ENCODE measurements around the gene AURKB. TPM values are rescaled to one million over a fixed set of nuclear protein-coding genes. Genes with fewer than 3 reads are reported as not detected.

The AURKB gene
- total and polyA plus RNA-seq, 2 of the 13 experiments (the other 11 are each of a cell fraction or from before 2014, with no cell fraction given), result 29.5 to 75.3 TPM

DNA sequence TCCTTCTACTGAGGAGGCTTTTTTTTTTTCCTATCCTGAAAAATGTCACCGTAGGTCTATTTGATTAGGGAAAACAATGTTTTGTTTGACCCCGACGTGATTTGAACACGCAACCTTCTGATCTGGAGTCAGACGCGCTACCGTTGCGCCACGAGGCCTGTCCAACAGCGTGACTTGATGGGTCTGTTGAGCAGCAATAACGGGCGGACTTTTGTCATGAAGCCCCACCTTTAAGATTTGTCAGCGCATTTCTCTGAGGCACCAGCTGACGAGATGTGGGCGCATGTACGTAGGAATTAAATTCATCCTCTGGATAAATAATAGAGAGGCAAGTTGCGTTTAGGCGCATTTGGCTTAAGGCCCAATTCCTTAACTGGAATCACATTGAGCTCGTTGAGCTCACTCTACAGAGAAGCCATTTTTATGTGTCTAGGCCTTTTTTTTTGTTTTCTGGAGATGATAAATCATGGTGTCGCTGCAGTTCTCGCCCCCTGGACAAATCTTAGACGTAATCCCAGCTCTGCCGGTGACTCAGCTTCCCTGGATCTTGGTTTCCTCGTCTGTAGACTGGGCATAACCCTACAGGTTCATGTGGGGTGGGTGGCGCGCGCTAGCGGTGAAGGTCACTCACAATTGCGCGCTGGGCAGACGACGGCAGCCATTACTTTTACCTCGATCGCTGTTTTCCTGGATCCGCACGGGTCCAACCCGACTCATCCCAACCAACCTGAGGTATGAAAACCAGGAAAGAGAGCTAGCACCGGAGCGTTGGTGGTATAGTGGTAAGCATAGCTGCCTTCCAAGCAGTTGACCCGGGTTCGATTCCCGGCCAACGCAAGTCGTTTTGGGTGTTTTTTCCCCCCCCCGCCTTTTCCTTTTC lies 10.6 kb upstream of the AURKB start:
- H3K27me3 ChIP-seq (ENCODE audit: control insufficient read depth in 1 of 2, insufficient read depth in 2 of 2, low read length in 2 of 2), result no peaks in the 10 kb centered on the region; a peak in 1 of 5 replicates
- peak overlapping the region; percentile 91 for H3K27ac ChIP-seq (ENCODE audit: extremely low read length, insufficient read depth, low read length)
- peak overlapping the region; percentile 80 for H3K9ac ChIP-seq (ENCODE audit: insufficient read depth, low read depth, low read length)
- TSS peak; percentile 50 for BruUV-seq (replicated peaks)
- no peaks in the 10 kb centered on the region for H3K79me2 ChIP-seq (ENCODE audit: insufficient read depth, low read length)
- intact Hi-C loops (cut with micrococcal nuclease; ENCODE audit: unreplicated experiment) (loop anchor here (1.0 to 5.0 kb wide), 2 partner anchors 34 to 156 kb away; partner anchors contain the start of gene KRABD2), in situ Hi-C loops (cut with HindIII; ENCODE audit: extremely low pct_ligation_motif_present, low pct_unique_long_range_greater_than_20kb) (loop anchor here (5.0 kb wide), 2 partner anchors 34 to 81 kb away; no protein-coding TSS in a partner anchor)
- no peaks in the 10 kb centered on the region for H3K36me3 ChIP-seq (replicated peaks in 1 of 2; ENCODE audit: control insufficient read depth in 1 of 2, insufficient read depth in 2 of 2, low read length in 2 of 2)
- ChIA-PET CTCF (ENCODE audit: low intra/inter-chr PET ratio, low total read pairs) (no interaction called here), POLR2A (interaction anchor here (0.9 to 7.7 kb wide), 15 partner anchors 10 to 364 kb away, joined by 3 to 111 read pairs (median 6); partner anchors contain the start of genes AURKB, BORCS6, CTC1 and KRABD2)
- ATAC-seq (peak; percentile 52), DNase-seq (ENCODE audit: low spot score) (peak; percentile 92), FAIRE-seq (peak; percentile 86)
- peaks cover 36% of the 10 kb centered on the region for H3K4me1 ChIP-seq (ENCODE audit: insufficient read depth, low read length)
- peak overlapping the region; percentile 95 for H3K4me2 ChIP-seq (ENCODE audit: low read depth, low read length)
- peak overlapping the region; percentile 70 to 86 (median 85) for H3K4me3 ChIP-seq (replicated peaks in 1 of 3; ENCODE audit: insufficient read depth in 1 of 3, low read depth in 2 of 3, low read length in 3 of 3)
- 2% methylated on average over 42 of the region's 45 CpGs for WGBS (ENCODE audit: low lambda C conversion rate)
- no peaks in the 10 kb centered on the region for H3K9me3 ChIP-seq (ENCODE audit: low read length)
- H4K20me1 ChIP-seq (ENCODE audit: insufficient read depth, low read length), result peaks cover 4% of the 10 kb centered on the region; the same call in 1 of the 2 replicates
- H2AFZ ChIP-seq (ENCODE audit: low read length), result peak overlapping the region; percentile 88
- TF ChIP-seq ZNF230 (CRISPR knock-in tag; IDR thresholded peaks at IDR 0.05), result 0 out of 2 replicates have a peak, but pooled peaks have one; percentile 63
- no peak for TF ChIP-seq ZNF75D (CRISPR knock-in tag; IDR thresholded peaks at IDR 0.05; ENCODE audit: borderline replicate concordance)
- peak; percentile 71; the same call in 1 of the 2 replicates for TF ChIP-seq ZNF772 (CRISPR knock-in tag; IDR thresholded peaks at IDR 0.05)
- TF ChIP-seq ZBTB42 (CRISPR knock-in tag; IDR thresholded peaks at IDR 0.05), result no peak
- TF ChIP-seq CREM (IDR thresholded peaks at IDR 0.05), result no peak; the same call in 1 of the 2 replicates
- TF ChIP-seq CREM (CRISPR knock-in tag; IDR thresholded peaks at IDR 0.05), result no peak
- 0 out of 2 replicates have a peak, but pooled peaks have one; percentile 17 for TF ChIP-seq RAD21 (CRISPR knock-in tag; IDR thresholded peaks at IDR 0.05)
- TF ChIP-seq POLR2G (IDR thresholded peaks at IDR 0.05; ENCODE audit: low read depth, low read length), result peak; percentile 54; the same call in 1 of the 2 replicates
- no peak for TF ChIP-seq SRF (IDR thresholded peaks at IDR 0.05; ENCODE audit: low read depth, low read length)
- TF ChIP-seq, protein P1, sequence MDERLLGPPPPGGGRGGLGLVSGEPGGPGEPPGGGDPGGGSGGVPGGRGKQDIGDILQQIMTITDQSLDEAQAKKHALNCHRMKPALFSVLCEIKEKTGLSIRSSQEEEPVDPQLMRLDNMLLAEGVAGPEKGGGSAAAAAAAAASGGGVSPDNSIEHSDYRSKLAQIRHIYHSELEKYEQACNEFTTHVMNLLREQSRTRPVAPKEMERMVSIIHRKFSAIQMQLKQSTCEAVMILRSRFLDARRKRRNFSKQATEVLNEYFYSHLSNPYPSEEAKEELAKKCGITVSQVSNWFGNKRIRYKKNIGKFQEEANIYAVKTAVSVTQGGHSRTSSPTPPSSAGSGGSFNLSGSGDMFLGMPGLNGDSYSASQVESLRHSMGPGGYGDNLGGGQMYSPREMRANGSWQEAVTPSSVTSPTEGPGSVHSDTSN (CRISPR knock-in tag; IDR thresholded peaks at IDR 0.05), result no peak
- peak; percentile 55; the same call in 1 of the 2 replicates for TF ChIP-seq ZNF747 (CRISPR knock-in tag; IDR thresholded peaks at IDR 0.05; ENCODE audit: borderline replicate concordance)
- TF ChIP-seq ZGPAT (CRISPR knock-in tag; IDR thresholded peaks at IDR 0.05), result no peak; the same call in 1 of the 2 replicates
- TF ChIP-seq SIN3B (IDR thresholded peaks at IDR 0.05; ENCODE audit: low read length), result peak; percentile 45; the same call in 1 of the 2 replicates
- TF ChIP-seq ATRX (CRISPR knock-in tag; IDR thresholded peaks at IDR 0.05; ENCODE audit: borderline replicate concordance), result no peak
- no peak for TF ChIP-seq PHF20 (CRISPR knock-in tag; IDR thresholded peaks at IDR 0.05)
- no peak for TF ChIP-seq AKNA (CRISPR knock-in tag; IDR thresholded peaks at IDR 0.05; ENCODE audit: borderline replicate concordance)

Data from HepG2 (cell line).